WTC11 (cell line): ENCODE data around the gene NUP88. TPM values are rescaled to one million over a fixed set of nuclear protein-coding genes. Genes with fewer than 3 reads are reported as not detected.

Experiments used
- ATAC-seq: fragments of 200-7000 bp; cut with Tn5 transposase; 2 replicates; pipeline ENCODE4 v1.10.0; 2021; ENCODE audit warnings: mild to moderate bottlenecking, moderate library complexity
- CTCF ChIA-PET: fragments of 300-600 bp; sonication (Branson Sonifier 250); formaldehyde crosslinking; loops from one replicate; lab custom pipeline; 2021; ENCODE audit warnings: antibody characterized with exemption; lab: Charles Lee
- POLR2A ChIA-PET: fragments of 350-600 bp; sonication (Branson Sonifier 250); formaldehyde crosslinking; loops from one replicate; lab custom pipeline; 2021; ENCODE audit warnings: antibody characterized with exemption; lab: Charles Lee
- DNase-seq: peaks from one replicate; pipeline ENCODE4 v3.0.0; 2021; ENCODE audit warnings: low spot score
- H3K27ac Mint-ChIP-seq: 2 replicates; pipeline ENCODE4 v1.8.0; 2021; ENCODE audit warnings: mixed read lengths
- H3K27me3 Mint-ChIP-seq: 2 replicates; pipeline ENCODE4 v1.8.0; 2021; ENCODE audit warnings: low read depth, mild to moderate bottlenecking, moderate library complexity, mixed read lengths
- H3K36me3 Mint-ChIP-seq: 2 replicates; pipeline ENCODE4 v1.8.0; 2021; ENCODE audit warnings: mixed read lengths
- H3K4me1 Mint-ChIP-seq: 2 replicates; pipeline ENCODE4 v1.8.0; 2022; ENCODE audit warnings: mixed read lengths
- H3K4me3 Mint-ChIP-seq: 2 replicates; pipeline ENCODE4 v1.8.0; 2021; ENCODE audit warnings: mild to moderate bottlenecking, moderate library complexity, mixed read lengths
- H3K9me3 Mint-ChIP-seq: 2 replicates; pipeline ENCODE4 v1.8.0; 2021; ENCODE audit warnings: mixed read lengths
- AFF4 ChIP-seq: sonication (generic); formaldehyde crosslinking; IDR thresholded peaks from 2 replicates; pipeline ENCODE4 v1.8.1; 2023; ENCODE audit warnings: mild to moderate bottlenecking, missing genetic modification reagents, borderline replicate concordance
- CBFB ChIP-seq: sonication (generic); formaldehyde crosslinking; IDR thresholded peaks from 2 replicates; pipeline ENCODE4 v1.8.1; 2022; ENCODE audit warnings: mild to moderate bottlenecking, low read depth, missing genetic modification reagents
- CREM ChIP-seq: sonication (generic); formaldehyde crosslinking; IDR thresholded peaks from 2 replicates; pipeline ENCODE4 v1.8.1; 2022; ENCODE audit warnings: mild to moderate bottlenecking, missing genetic modification reagents, moderate library complexity
- CTCF ChIP-seq: fragments of 200-600 bp; IDR thresholded peaks from 2 replicates; pipeline ENCODE4 v1.8.0; 2022; ENCODE audit warnings: antibody characterized with exemption
- E2F5 ChIP-seq: sonication (generic); formaldehyde crosslinking; IDR thresholded peaks from 2 replicates; pipeline ENCODE4 v1.8.1; 2022; ENCODE audit warnings: mild to moderate bottlenecking, moderate library complexity, missing genetic modification reagents
- FOXP4 ChIP-seq: sonication (generic); formaldehyde crosslinking; IDR thresholded peaks from 2 replicates; pipeline ENCODE4 v1.8.0; 2022; ENCODE audit warnings: mild to moderate bottlenecking, missing genetic modification reagents
- HMGXB4 ChIP-seq: sonication (generic); formaldehyde crosslinking; IDR thresholded peaks from 2 replicates; pipeline ENCODE4 v1.8.1; 2023; ENCODE audit warnings: mild to moderate bottlenecking, moderate library complexity, missing genetic modification reagents
- MAX ChIP-seq: sonication (generic); formaldehyde crosslinking; IDR thresholded peaks from 2 replicates; pipeline ENCODE4 v1.8.0; 2022; ENCODE audit warnings: mild to moderate bottlenecking, missing genetic modification reagents
- NFYB ChIP-seq: sonication (generic); formaldehyde crosslinking; conservative IDR thresholded peaks from 2 replicates; pipeline ENCODE4 v1.8.0; 2022; ENCODE audit warnings: low read depth, missing genetic modification reagents
- TEAD1 ChIP-seq: sonication (generic); formaldehyde crosslinking; IDR thresholded peaks from 2 replicates; pipeline ENCODE4 v1.8.0; 2022; ENCODE audit warnings: mild to moderate bottlenecking, missing genetic modification reagents
- TP53 ChIP-seq: sonication (generic); formaldehyde crosslinking; IDR thresholded peaks from 2 replicates; pipeline ENCODE4 v1.8.1; 2023; ENCODE audit warnings: mild to moderate bottlenecking, missing genetic modification reagents
- USF1 ChIP-seq: sonication (generic); formaldehyde crosslinking; IDR thresholded peaks from 2 replicates; pipeline ENCODE4 v1.8.0; 2022; ENCODE audit warnings: mild to moderate bottlenecking, missing genetic modification reagents
- USF2 ChIP-seq: sonication (generic); formaldehyde crosslinking; IDR thresholded peaks from 2 replicates; pipeline ENCODE4 v1.8.1; 2023; ENCODE audit warnings: mild to moderate bottlenecking, missing genetic modification reagents, moderate library complexity
- ZNF416 ChIP-seq: fragments of 250-450 bp; sonication (Bioruptor Pico); IDR thresholded peaks from 2 replicates; pipeline ENCODE4 v1.9.0; 2021; ENCODE audit warnings: mild to moderate bottlenecking, inconsistent platforms
- ZNF532 ChIP-seq: fragments of 250-450 bp; sonication (Bioruptor Pico); IDR thresholded peaks from 2 replicates; pipeline ENCODE4 v1.9.0; 2021; ENCODE audit warnings: mild to moderate bottlenecking, borderline replicate concordance
- total RNA-seq: library from RNA; stranded (reverse); gene quantifications from 3 replicates; pipeline ENCODE4 v1.2.3, GENCODE V29; 2021

The NUP88 gene
- total RNA-seq, 1 experiment from 2014 or later = 87.7 TPM

GRCh38 chr17:5419356-5419958, at the start of gene NUP88 (continued):
- TF ChIP-seq USF1 (CRISPR knock-in tag) = peak; percentile 47; the same call in 1 of the 2 replicates
- no peak for TF ChIP-seq CBFB (CRISPR knock-in tag)
- peak; percentile 64 for TF ChIP-seq USF2 (CRISPR knock-in tag)
- TF ChIP-seq MAX = peak; percentile 92; the same call in 1 of the 2 replicates
- peak; percentile 91 for TF ChIP-seq NFYB
- TF ChIP-seq ZNF416 (CRISPR knock-in tag) = 0 out of 2 replicates have a peak, but pooled peaks have one; percentile 54

GRCh38 chr17:5468075-5468473, 48.6 kb upstream of the NUP88 start:
- Mint-ChIP-seq H3K36me3 (peaks cover 4% of the 10 kb centered on the region), H3K9me3 (no peaks in the 10 kb centered on the region), H3K27ac (peak overlapping the region; percentile 43), H3K4me1 (peaks cover 23% of the 10 kb centered on the region), H3K27me3 (no peaks in the 10 kb centered on the region), H3K4me3 (peak overlapping the region; percentile 89)
- DNase-seq (no peak), ATAC-seq (no peak)
- ChIA-PET CTCF (interaction anchor here (1.1 to 4.4 kb wide), 4 partner anchors 17 to 49 kb away, joined by 3 to 23 read pairs (median 8); partner anchors contain the start of genes C1QBP, DERL2, MIS12 and NUP88), POLR2A (interaction anchor here (1.2 to 2.0 kb wide), 6 partner anchors 17 to 49 kb away, joined by 3 to 17 read pairs (median 8); partner anchors contain the start of genes C1QBP, DERL2, MIS12 and NUP88)
- TF ChIP-seq MAX (no peak), HMGXB4 (CRISPR knock-in tag) (no peak), CREM (CRISPR knock-in tag) (no peak), E2F5 (CRISPR knock-in tag) (no peak), TP53 (CRISPR knock-in tag) (no peak), AFF4 (CRISPR knock-in tag) (no peak), ZNF532 (CRISPR knock-in tag) (no peak), TEAD1 (CRISPR knock-in tag) (no peak), FOXP4 (CRISPR knock-in tag) (no peak), CTCF (no peak)
